ENCODE data around the gene TTC3.

DNA sequence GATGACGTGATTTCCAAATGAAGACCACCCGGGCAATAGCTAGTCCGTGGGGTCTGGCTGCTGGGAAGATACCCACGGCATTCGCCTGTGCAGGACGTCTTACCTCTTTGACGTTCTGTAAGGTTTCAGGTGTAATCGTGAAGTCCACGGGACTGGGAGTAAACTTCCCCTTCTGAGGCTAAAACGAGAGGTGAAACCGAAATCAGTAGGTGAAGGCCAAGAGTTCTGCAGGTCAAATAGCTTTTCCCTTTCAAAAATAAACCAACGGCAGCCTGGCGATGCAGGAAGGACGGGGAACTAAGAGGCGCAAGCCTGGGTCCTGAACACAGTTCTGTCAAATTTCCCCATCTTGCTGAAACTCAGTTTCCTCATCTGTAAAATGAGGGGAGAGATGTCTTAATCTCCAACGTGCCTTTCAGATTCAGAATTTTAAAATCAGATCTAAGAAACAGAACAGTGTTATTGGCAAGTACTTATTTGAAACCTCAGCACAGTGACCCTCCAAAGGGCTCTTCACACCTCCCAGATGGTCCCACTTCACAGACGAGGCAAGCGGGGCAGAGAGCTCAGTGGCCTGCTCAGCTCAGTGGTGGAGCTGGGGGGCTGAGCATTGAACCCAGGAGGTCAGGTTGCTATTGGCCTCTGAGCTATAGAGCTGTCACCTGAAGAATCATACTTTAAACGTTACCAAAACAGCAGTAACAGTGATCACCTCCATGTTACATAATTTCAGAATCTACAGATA is 159.4 kb downstream of the TTC3 start:
- no peak for TF ChIP-seq ZNF561 (tag by site-specific recombination; IDR thresholded peaks at IDR 0.05; ENCODE audit: borderline replicate concordance)
- no peak for TF ChIP-seq ZBTB8A (tag by site-specific recombination; IDR thresholded peaks at IDR 0.05)
